Measurements from ENCODE around the gene RMND5B. TPM values are rescaled to one million over a fixed set of nuclear protein-coding genes. Genes with fewer than 3 reads are reported as not detected.

RMND5B gene
- total and polyA plus RNA-seq, 2 donors (not counting 1 experiment from before 2014, with no cell fraction given), result 46.1 to 52.7 TPM

- Histone ChIP-seq H3K27me3 (replicated peaks in 1 of 4; ENCODE audit: control extremely low read depth in 1 of 4, control insufficient read depth in 3 of 4, insufficient read depth in 4 of 4, low read length in 3 of 4) (no peaks in the 10 kb centered on the region), H4K20me1 (ENCODE audit: control insufficient read depth, insufficient read depth, low read length, poor library complexity, severe bottlenecking) (no peaks in the 10 kb centered on the region), H3K4me1 (ENCODE audit: control insufficient read depth in 2 of 2, insufficient read depth in 2 of 2, low read length in 2 of 2) (peaks cover 5 to 9% of the 10 kb centered on the region in 2 donors), H3K9me3 (ENCODE audit: control extremely low read depth in 1 of 3, control insufficient read depth in 2 of 3, insufficient read depth in 1 of 3, low read length in 2 of 3) (no peaks in the 10 kb centered on the region), H3K36me3 (replicated peaks in 1 of 2; ENCODE audit: control extremely low read depth in 1 of 2, control insufficient read depth in 1 of 2, extremely low read depth in 1 of 2, insufficient read depth in 2 of 2, low read length in 1 of 2) (no peaks in the 10 kb centered on the region), H3K4me2 (replicated peaks; ENCODE audit: low read depth, low read length, poor library complexity, severe bottlenecking) (no peak overlapping the region), H3K79me2 (ENCODE audit: control insufficient read depth, insufficient read depth, low read length) (no peaks in the 10 kb centered on the region), H3K27ac (ENCODE audit: low read length in 2 of 2) (no peak overlapping the region), H2AFZ (ENCODE audit: insufficient read depth, low read depth, low read length, poor library complexity, severe bottlenecking) (no peak overlapping the region), H3K4me3 (ENCODE audit: control extremely low read depth in 1 of 5, extremely low read depth in 1 of 5, insufficient read depth in 1 of 5, low read depth in 2 of 5, low read length in 4 of 5) (no peak overlapping the region), H3K9ac (ENCODE audit: low read length) (no peak overlapping the region)
- DNase-seq, result no peak
- POLR2A ChIA-PET, result interaction anchor here (0.7 kb wide), 1 partner anchor 87 kb away, joined by 5 read pairs; no protein-coding TSS in a partner anchor
- 95% methylated on average over 9 of the region's 9 CpGs for WGBS (ENCODE audit: insufficient coverage)
- no peak overlapping the region for H3K4me3 Mint-ChIP-seq
- peaks cover 11% of the 10 kb centered on the region for H3K4me1 Mint-ChIP-seq
- CTCF ChIA-PET, result interaction anchor here (1.1 to 22.8 kb wide), 7 partner anchors 9 to 618 kb away, joined by 3 to 540 read pairs (median 4); partner anchors contain the start of gene NHP2
- H3K27me3 Mint-ChIP-seq, result peaks cover 11% of the 10 kb centered on the region
- no peak for TF ChIP-seq CTCF (IDR thresholded peaks at IDR 0.05)
- TF ChIP-seq EZH2 (IDR thresholded peaks at IDR 0.05; ENCODE audit: borderline replicate concordance, insufficient read depth, low read depth, low read length, poor library complexity, severe bottlenecking), result no peak
- no peak overlapping the region for H3K27ac Mint-ChIP-seq
- H3K9me3 Mint-ChIP-seq (ENCODE audit: insufficient read depth), result no peaks in the 10 kb centered on the region
- no peak for ATAC-seq (ENCODE audit: low read depth)
- intact Hi-C loops (cut with micrococcal nuclease), result no loop called here
Observed at GRCh38 chr5:178162481-178162880, 31.7 kb downstream of the RMND5B start.
